Measurements from ENCODE around the gene SPDEF.

The SPDEF gene

DNA sequence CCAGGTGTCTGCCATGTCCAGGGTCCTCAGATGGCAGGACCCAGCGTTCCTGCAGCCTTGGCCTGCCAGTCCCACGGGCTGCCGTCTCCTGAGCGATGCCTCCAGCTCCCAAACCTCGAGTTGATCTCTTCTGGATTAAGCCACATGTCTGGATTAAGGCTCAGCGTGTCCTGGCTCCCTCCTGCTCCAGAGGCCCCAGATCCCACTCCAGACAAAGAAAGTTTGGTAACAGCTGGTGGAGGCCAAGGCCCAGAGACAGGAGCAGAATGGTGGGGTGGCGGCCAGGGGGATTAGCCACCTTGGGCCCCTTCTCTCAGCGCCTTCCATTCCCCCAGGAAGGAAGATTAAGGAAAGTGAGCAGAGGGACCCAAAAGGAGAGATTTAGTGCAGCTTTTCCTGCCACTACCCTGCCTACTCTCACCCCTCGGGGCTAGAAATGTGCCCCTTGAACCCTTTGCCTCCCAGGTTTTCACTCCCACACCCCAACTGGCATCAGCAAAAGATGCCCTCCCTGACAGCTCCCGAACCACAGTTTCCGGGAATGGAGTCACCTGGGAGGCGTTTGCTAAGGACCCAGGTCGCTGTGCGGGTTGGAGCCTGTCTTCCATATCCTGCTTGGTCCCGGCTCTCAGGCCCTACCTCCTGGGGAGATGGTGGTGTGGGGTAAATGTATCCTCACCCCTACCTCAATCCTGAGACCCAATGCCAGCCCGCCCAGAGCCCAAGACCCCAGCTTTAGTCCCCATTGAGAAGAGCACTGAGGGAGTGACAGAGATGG lies 6.9 kb downstream of the SPDEF start:
- TF ChIP-seq CTCF (IDR thresholded peaks at IDR 0.05; ENCODE audit: low read depth, low read length, missing control alignments) = no peak
- H3K4me3 ChIP-seq (replicated peaks; ENCODE audit: low read depth, low read length) = no peak overlapping the region
- no peak for DNase-seq (ENCODE audit: extremely low read depth, low read depth)

DNA sequence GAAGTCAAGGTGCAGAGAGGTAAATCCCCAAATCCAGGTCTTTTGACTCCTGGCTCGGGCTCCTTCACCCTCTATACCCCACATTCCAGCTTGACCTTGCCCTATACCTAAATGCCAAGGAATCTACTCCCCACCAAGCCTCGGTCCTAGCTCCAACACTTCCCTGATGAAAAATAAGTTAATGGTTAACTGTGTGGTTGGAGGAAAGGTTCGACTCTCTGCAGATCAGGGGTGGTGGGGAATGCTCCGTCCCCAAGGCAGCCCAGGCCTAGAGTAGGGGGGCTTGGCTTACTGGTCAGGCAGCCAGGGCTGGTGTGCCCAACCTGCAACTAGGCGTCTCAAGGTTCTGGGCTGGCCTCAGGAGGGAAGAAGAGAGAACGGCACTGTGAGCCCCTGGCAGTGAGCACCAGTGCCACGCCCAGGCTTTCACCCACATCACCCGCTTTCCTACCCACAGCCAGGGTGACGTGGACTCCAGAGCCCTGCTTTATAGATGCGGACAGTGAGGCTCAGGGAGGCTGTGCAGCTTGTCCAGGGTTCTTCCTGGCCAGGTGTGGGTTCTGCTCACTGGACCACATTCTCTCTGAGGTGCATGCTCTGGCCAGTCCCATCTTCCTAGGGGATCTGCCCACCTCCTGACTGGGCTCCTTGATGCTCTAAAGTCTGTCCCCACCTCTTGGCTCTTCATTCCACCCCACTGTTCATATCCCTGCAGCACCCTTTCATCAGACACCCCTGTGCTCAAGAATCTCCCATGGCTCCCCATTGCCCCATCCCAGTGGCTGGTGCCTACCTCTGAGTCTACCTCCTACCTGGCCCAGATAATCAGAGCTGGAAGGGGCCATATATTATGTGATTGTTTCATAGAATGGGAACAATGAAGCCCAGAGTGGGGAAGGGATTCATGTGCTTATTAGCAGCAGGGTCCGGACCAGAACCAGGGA lies 8.2 kb downstream of the SPDEF start:
- no peak for DNase-seq (ENCODE audit: extremely low read depth, low read depth)
- H3K4me3 ChIP-seq (replicated peaks; ENCODE audit: low read depth, low read length) = no peak overlapping the region
- no peak for TF ChIP-seq CTCF (IDR thresholded peaks at IDR 0.05; ENCODE audit: low read depth, low read length, missing control alignments)

GRCh38 chr6:34546551-34547321 lies 9.4 kb downstream of the SPDEF start:
- TF ChIP-seq CTCF (IDR thresholded peaks at IDR 0.05; ENCODE audit: low read depth, low read length, missing control alignments) = no peak
- DNase-seq (ENCODE audit: extremely low read depth, low read depth) = no peak
- no peak overlapping the region for H3K4me3 ChIP-seq (replicated peaks; ENCODE audit: low read depth, low read length)

GRCh38 chr6:34544776-34545471 lies 11.2 kb downstream of the SPDEF start:
- H3K4me3 ChIP-seq (replicated peaks; ENCODE audit: low read depth, low read length) = no peak overlapping the region
- no peak for TF ChIP-seq CTCF (IDR thresholded peaks at IDR 0.05; ENCODE audit: low read depth, low read length, missing control alignments)
- DNase-seq (ENCODE audit: extremely low read depth, low read depth) = no peak

DNA sequence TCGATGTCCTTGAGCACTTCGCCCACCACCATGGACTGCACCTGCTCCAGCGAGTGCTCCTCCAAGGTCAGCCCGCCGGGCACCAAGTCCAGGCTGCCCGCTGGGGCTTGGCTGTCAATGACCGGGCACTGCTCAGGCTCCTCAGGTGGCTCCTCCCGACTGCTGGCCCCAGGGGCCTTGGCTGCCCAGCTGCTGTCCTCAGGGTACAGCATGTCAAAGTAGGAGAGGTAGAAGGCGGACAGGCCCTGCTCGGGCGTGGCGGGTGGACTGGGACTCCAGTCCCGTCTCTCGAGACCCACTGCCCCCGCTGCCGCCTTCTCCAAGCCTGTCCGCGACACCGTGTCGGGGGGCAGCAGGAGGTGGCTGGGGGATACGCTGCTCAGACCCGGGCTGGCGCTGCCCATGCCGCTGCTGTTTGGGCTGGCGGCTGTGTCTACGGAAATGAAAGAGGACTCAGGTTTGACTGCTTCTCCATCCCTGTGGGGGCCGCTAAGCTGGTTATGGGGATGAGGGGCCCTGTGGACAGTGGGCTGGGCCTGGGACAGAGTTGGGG lies 12.0 kb downstream of the SPDEF start:
- no peak overlapping the region for H3K4me3 ChIP-seq (replicated peaks; ENCODE audit: low read depth, low read length)
- no peak for TF ChIP-seq CTCF (IDR thresholded peaks at IDR 0.05; ENCODE audit: low read depth, low read length, missing control alignments)
- DNase-seq (ENCODE audit: extremely low read depth, low read depth) = no peak

DNA sequence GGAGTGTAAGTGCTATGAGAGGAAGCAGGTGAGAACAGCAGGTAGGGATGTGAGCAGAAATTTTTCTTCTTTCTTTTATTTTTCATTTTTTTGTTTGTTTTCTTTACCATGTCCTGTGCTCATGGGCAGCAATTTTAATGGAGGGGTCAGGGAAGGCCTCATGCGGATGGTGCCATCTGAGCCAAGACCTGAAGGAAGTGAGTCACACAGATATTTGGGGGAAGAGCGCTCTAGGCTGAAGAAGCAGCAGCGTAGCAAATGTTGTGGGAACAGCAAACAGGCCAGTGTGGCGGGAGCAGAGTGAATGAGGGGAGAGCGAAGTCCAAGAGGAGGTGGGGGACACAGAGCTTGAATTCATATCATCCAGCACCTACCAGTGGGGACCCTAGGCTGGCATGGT lies 12.7 kb downstream of the SPDEF start:
- TF ChIP-seq CTCF (IDR thresholded peaks at IDR 0.05; ENCODE audit: low read depth, low read length, missing control alignments) = no peak
- no peak overlapping the region for H3K4me3 ChIP-seq (replicated peaks; ENCODE audit: low read depth, low read length)
- peak; percentile 46 for DNase-seq (ENCODE audit: extremely low read depth, low read depth)
